Progenitor cell of endocrine pancreas (in vitro differentiated cells): ENCODE data around the gene BRPF1. TPM values are rescaled to one million over a fixed set of nuclear protein-coding genes. Genes with fewer than 3 reads are reported as not detected.

Experiments used
- DNase-seq: peaks from one replicate; pipeline ENCODE4 v3.0.0; 2021; ENCODE audit warnings: low spot score; ENCODE audit not compliant: unreplicated experiment
- H3K27ac Mint-ChIP-seq: 2 replicates; pipeline ENCODE4 v1.8.0; 2021; ENCODE audit warnings: mild to moderate bottlenecking, moderate library complexity, mixed read lengths
- H3K27me3 Mint-ChIP-seq: 2 replicates; pipeline ENCODE4 v1.8.0; 2021; ENCODE audit warnings: mixed read lengths
- H3K36me3 Mint-ChIP-seq: 2 replicates; pipeline ENCODE4 v1.8.0; 2022; ENCODE audit warnings: mixed read lengths; ENCODE audit not compliant: insufficient read depth
- H3K4me1 Mint-ChIP-seq: 2 replicates; pipeline ENCODE4 v1.8.0; 2021; ENCODE audit warnings: low read depth, mixed read lengths
- H3K4me3 Mint-ChIP-seq: 2 replicates; pipeline ENCODE4 v1.8.0; 2021; ENCODE audit warnings: low read depth, mild to moderate bottlenecking, moderate library complexity, mixed read lengths
- H3K9me3 Mint-ChIP-seq: 2 replicates; pipeline ENCODE4 v1.8.0; 2021; ENCODE audit warnings: low read depth, mixed read lengths
- total RNA-seq: library from RNA; stranded (reverse); gene quantifications from 2 replicates; pipeline ENCODE4 v1.2.1, GENCODE V29; 2021
- TF ChIP-seq, protein P1 (sequence below): fragments of 200-600 bp; sonication (generic); IDR thresholded peaks from one replicate; pipeline ENCODE4 v1.5.0; 2021; ENCODE audit warnings: antibody characterized with exemption, mild to moderate bottlenecking; ENCODE audit not compliant: unreplicated experiment

Gene BRPF1
- total RNA-seq, 1 donor from 2014 or later = 25.6 TPM

DNA sequence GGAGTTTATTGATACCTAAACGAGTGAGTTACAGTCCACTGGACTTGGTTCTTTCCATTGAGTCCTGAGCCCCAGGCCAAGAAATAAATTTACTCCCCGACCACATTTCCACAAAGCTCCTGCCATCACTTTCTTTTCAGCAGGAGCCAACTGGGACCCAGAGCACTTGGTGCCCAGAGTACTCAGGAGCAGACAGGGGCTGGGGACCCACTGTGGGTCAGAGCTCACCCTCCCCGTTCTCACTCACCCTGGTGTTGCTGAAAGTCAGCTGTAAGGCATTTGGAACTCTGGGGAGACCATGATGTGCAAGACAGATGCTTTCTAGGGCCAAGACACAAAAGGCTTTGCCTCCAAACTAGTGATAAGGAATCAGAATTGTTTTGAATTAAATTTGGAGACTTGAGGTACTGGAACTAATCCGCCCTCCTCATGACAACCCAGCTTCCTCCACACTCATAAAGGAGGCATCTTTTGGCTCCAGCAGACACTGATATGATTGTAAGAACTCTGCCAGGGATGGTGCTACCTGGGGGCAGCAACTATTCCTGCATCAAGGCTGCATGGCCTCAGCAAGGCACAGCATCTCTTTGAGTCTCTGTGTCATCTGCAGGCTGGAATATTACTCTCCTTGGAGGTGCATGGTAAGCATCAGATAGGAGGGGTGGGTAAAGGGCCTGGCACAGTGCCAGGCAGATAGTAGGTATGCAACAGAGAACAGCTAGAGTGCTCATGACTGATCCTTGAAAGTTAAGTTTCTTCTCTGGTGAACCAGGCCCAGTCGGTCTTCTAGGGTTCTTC, 45.6 kb downstream of the BRPF1 start:
- DNase-seq = no peak
- TF ChIP-seq, protein P1, sequence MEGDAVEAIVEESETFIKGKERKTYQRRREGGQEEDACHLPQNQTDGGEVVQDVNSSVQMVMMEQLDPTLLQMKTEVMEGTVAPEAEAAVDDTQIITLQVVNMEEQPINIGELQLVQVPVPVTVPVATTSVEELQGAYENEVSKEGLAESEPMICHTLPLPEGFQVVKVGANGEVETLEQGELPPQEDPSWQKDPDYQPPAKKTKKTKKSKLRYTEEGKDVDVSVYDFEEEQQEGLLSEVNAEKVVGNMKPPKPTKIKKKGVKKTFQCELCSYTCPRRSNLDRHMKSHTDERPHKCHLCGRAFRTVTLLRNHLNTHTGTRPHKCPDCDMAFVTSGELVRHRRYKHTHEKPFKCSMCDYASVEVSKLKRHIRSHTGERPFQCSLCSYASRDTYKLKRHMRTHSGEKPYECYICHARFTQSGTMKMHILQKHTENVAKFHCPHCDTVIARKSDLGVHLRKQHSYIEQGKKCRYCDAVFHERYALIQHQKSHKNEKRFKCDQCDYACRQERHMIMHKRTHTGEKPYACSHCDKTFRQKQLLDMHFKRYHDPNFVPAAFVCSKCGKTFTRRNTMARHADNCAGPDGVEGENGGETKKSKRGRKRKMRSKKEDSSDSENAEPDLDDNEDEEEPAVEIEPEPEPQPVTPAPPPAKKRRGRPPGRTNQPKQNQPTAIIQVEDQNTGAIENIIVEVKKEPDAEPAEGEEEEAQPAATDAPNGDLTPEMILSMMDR = no peak
- Mint-ChIP-seq H3K9me3 (no peaks in the 10 kb centered on the region), H3K4me3 (no peak overlapping the region), H3K4me1 (no peaks in the 10 kb centered on the region), H3K27me3 (no peaks in the 10 kb centered on the region), H3K27ac (no peak overlapping the region), H3K36me3 (no peaks in the 10 kb centered on the region)

DNA sequence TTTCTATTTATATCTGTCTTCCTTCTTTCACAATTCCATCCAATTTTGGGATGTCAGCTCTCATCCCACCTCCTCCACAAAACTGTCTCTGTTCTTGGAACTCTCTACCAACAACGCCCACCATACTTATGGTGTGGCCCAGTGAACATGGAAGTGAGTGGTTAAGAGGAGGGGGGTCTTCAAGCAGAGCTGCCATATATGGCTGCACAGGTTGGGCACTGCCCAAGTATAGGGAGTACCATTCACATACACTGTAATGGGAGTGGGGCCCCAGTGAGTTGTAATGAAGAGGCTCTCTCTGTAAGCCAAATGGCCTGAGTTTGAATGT, 46.1 kb downstream of the BRPF1 start:
- DNase-seq = no peak
- Mint-ChIP-seq H3K4me3 (no peak overlapping the region), H3K36me3 (no peaks in the 10 kb centered on the region), H3K9me3 (no peaks in the 10 kb centered on the region), H3K4me1 (no peaks in the 10 kb centered on the region), H3K27me3 (no peaks in the 10 kb centered on the region), H3K27ac (no peak overlapping the region)
- TF ChIP-seq, protein P1 = no peak

DNA sequence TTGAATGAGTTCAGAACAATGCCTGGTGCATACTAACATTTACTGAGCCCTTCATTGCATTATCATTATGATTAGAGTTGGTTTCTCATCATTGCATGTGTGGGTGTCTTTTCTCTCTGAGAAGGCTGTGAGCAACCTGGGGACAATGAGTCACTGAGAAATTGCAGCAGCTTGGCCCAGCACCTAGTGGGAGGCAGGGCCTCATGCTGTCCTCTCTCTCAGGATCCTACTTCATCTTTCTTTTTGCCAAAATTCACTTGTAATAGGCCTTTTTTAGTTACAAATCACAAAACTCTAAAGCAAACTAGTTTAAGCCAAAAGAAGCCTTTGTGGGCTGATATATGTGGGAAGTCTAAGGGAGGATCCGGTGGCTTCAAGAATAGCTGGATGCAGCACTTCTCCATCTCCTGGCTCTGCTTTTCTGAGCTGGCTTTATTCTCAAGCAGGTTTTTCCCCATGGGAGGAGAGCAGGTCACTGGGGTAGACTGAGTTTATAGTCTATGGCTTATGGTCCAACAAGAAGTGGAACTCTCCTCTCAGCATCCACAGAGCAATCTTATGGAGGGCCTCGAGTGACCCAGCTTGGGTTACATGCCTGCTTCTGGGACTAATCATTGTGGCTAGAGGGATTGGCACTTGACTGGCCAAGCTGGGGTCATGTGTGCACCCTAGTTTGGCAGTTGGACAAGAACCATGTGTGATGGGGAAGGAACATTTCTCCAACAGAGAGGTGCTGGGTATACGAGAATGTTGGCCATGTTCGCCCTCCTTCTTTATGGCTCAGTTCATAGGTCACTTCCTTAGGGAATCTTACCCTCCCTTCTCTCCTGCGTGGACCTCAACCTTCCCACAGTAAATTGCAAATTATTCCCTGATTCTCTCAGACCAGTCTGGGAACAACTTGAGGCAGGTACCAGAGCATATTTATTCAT, 46.9 kb downstream of the BRPF1 start:
- peaks cover 3% of the 10 kb centered on the region for H3K36me3 Mint-ChIP-seq
- TF ChIP-seq, protein P1 = no peak
- no peak for DNase-seq
- no peak overlapping the region for H3K4me3 Mint-ChIP-seq
- H3K27me3 Mint-ChIP-seq = no peaks in the 10 kb centered on the region
- no peaks in the 10 kb centered on the region for H3K4me1 Mint-ChIP-seq
- no peak overlapping the region for H3K27ac Mint-ChIP-seq
- H3K9me3 Mint-ChIP-seq = no peaks in the 10 kb centered on the region

DNA sequence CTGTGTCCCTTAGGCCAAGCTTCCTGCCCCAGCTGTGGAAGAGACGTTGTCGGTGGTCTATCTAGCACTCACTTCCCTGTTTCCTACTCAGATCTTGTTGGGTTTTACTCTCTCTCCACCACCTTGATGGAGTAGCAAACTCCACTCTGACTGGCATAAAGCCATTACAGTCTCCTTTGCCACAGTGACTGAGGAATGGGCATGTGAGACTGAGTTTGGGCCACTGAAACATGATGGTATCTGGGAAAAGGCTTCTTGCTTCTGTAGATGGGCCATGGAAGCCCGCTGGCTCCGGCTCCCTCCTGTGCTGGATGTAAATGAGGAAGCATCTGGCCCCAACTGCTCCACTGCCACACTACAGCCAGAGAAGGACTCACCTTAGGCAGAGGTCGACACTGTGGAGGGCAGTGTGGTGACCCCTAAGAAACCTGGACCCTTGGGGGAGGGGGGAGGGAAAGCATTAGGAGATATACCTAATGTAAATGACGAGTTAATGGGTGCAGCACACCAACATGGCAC, 47.6 kb downstream of the BRPF1 start:
- no peaks in the 10 kb centered on the region for H3K9me3 Mint-ChIP-seq
- no peak overlapping the region for H3K4me3 Mint-ChIP-seq
- TF ChIP-seq, protein P1 = no peak
- H3K4me1 Mint-ChIP-seq = no peaks in the 10 kb centered on the region
- peaks cover 3% of the 10 kb centered on the region for H3K36me3 Mint-ChIP-seq
- no peak for DNase-seq
- no peaks in the 10 kb centered on the region for H3K27me3 Mint-ChIP-seq
- H3K27ac Mint-ChIP-seq = no peak overlapping the region

DNA sequence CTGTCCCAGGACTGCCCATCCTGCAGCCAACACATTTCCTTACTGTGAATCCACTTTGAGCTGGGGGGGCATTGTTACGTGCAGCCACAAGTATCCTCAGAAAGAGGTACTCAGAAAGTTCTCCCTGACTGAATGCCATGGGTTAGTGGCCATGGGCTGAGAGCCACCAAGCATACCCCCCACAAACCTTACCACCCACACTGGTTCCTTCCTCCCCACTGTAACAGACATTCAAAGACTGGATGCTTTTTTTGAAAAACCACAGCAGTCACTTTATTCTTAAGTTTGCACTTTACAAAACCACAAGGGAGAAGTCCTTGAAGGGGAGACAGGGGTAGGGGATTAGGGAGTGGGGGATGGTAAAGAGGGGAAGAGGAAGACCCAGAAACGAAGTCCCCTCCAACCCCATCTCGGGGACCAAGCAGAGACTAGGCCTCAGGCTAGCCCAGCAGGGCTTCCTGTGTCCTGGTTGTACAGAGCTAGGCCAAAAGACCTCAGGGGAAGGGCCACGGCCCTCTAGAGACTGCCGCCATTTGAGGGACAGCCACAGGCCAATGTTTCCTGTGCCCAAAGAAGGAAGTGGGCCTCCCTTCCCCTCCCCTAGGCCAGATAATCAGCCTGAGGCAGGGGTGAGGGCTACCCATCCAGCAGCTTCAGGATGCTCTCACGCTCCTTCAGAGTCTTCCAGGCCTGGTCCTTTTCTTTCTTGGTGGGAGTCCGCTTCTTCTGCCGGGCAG, 48.4 kb downstream of the BRPF1 start:
- Mint-ChIP-seq H3K9me3 (no peaks in the 10 kb centered on the region), H3K4me1 (no peaks in the 10 kb centered on the region), H3K27ac (no peak overlapping the region), H3K4me3 (no peak overlapping the region), H3K27me3 (no peaks in the 10 kb centered on the region), H3K36me3 (peaks cover 5% of the 10 kb centered on the region)
- TF ChIP-seq, protein P1 = no peak
- no peak for DNase-seq
